ENCODE results near the gene CASKIN1.

DNA sequence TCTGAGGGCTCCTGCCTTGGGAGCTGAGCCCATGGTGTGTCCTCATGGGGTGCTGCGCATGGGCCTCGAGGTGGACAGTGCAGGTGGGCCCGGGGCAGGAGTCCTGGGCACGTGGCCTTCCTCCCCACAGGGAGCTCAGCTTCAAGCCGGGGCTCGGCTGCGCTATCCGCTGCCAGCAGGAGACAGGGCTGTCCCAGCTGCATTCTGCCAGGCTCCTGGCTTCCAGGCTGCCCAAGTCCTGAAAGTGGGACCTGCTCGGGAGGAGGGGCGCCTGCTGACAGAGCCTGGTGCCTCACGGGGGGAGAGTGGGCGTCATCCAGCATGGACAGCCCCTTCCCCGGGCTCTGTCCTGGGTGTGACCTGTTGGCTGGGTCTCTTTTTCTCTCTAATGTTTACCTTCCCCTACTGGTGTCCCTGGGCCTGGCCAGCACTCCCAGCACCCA, 33.7 kb downstream of the CASKIN1 start:
- TF ChIP-seq, protein P1, sequence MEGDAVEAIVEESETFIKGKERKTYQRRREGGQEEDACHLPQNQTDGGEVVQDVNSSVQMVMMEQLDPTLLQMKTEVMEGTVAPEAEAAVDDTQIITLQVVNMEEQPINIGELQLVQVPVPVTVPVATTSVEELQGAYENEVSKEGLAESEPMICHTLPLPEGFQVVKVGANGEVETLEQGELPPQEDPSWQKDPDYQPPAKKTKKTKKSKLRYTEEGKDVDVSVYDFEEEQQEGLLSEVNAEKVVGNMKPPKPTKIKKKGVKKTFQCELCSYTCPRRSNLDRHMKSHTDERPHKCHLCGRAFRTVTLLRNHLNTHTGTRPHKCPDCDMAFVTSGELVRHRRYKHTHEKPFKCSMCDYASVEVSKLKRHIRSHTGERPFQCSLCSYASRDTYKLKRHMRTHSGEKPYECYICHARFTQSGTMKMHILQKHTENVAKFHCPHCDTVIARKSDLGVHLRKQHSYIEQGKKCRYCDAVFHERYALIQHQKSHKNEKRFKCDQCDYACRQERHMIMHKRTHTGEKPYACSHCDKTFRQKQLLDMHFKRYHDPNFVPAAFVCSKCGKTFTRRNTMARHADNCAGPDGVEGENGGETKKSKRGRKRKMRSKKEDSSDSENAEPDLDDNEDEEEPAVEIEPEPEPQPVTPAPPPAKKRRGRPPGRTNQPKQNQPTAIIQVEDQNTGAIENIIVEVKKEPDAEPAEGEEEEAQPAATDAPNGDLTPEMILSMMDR (IDR thresholded peaks at IDR 0.05 in 2 of 3, conservative IDR thresholded peaks at IDR 0.05 in 1 of 3; ENCODE audit: borderline replicate concordance in 1 of 3, insufficient read depth in 1 of 3, low read depth in 2 of 3, low read length in 2 of 3): no peak
- TF ChIP-seq POLR2A (IDR thresholded peaks at IDR 0.05; ENCODE audit: borderline replicate concordance, extremely low read depth, insufficient read depth, insufficient read length) (no peak), EZH2 (IDR thresholded peaks at IDR 0.05) (no peak), POLR2AphosphoS5 (IDR thresholded peaks at IDR 0.05; ENCODE audit: low read depth, low read length) (no peak)
- TF ChIP-seq, protein P2, sequence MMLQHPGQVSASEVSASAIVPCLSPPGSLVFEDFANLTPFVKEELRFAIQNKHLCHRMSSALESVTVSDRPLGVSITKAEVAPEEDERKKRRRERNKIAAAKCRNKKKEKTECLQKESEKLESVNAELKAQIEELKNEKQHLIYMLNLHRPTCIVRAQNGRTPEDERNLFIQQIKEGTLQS (IDR thresholded peaks at IDR 0.05): no peak
- TF ChIP-seq, protein P3, sequence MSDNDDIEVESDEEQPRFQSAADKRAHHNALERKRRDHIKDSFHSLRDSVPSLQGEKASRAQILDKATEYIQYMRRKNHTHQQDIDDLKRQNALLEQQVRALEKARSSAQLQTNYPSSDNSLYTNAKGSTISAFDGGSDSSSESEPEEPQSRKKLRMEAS (IDR thresholded peaks at IDR 0.05): no peak
